HepG2 (cell line): Measurements from ENCODE around the gene TWNK. TPM values are rescaled to one million over a fixed set of nuclear protein-coding genes. Genes with fewer than 3 reads are reported as not detected.
A peak's percentile ranks its signal among the peaks of the same experiment; 100 is the strongest.

ENCODE experiments used
- ARID4A ChIP-seq: sonication (generic); formaldehyde crosslinking; IDR thresholded peaks from 2 replicates; pipeline ENCODE4 v1.5.0; 2020; ENCODE audit warnings: mild to moderate bottlenecking, missing genetic modification reagents, borderline replicate concordance
- ASH2L ChIP-seq: fragments of 300-600, 200-600 bp; sonication (generic); IDR thresholded peaks from 2 replicates; pipeline ENCODE4 v1.7.0; 2017; ENCODE audit warnings: low read depth, mild to moderate bottlenecking, moderate library complexity, mixed read lengths, low read length; ENCODE audit not compliant: insufficient read length
- ATF2 ChIP-seq: sonication (generic); formaldehyde crosslinking; IDR thresholded peaks from 2 replicates; pipeline ENCODE4 v1.4.0; 2020; ENCODE audit warnings: missing genetic modification reagents
- BORCS8-MEF2B ChIP-seq: sonication (generic); formaldehyde crosslinking; IDR thresholded peaks from 2 replicates; pipeline ENCODE4 v1.8.0; 2022; ENCODE audit warnings: mild to moderate bottlenecking, missing genetic modification reagents
- HNRNPUL1 ChIP-seq: fragments of 200-400 bp; formaldehyde crosslinking; IDR thresholded peaks from 2 replicates; pipeline ENCODE4 v1.6.1; 2017; ENCODE audit warnings: low read depth, mild to moderate bottlenecking, low read length, moderate library complexity
- HOXA3 ChIP-seq: sonication (generic); formaldehyde crosslinking; IDR thresholded peaks from 2 replicates; pipeline ENCODE4 v1.5.0; 2020; ENCODE audit warnings: missing genetic modification reagents
- IRX3 ChIP-seq: sonication (generic); formaldehyde crosslinking; IDR thresholded peaks from 2 replicates; pipeline ENCODE4 v1.8.1; 2023; ENCODE audit warnings: mild to moderate bottlenecking, low read depth, missing genetic modification reagents, borderline replicate concordance
- KDM1A ChIP-seq: IDR thresholded peaks from 2 replicates; pipeline ENCODE4 v1.6.1; 2016; ENCODE audit warnings: missing compliant biosample characterization
- PCBP2 ChIP-seq: fragments of 200-400 bp; formaldehyde crosslinking; optimal IDR thresholded peaks from 2 replicates; pipeline ENCODE3; 2018; ENCODE audit warnings: low read length, low read depth; ENCODE audit not compliant: poor library complexity, severe bottlenecking
- POLR2G ChIP-seq: fragments of 200-400 bp; formaldehyde crosslinking; IDR thresholded peaks from 2 replicates; pipeline ENCODE4 v1.6.1; 2018; ENCODE audit warnings: mild to moderate bottlenecking, low read depth, low read length, moderate library complexity
- RBAK ChIP-seq: sonication (generic); formaldehyde crosslinking; IDR thresholded peaks from 2 replicates; pipeline ENCODE4 v1.5.1; 2020; ENCODE audit warnings: mild to moderate bottlenecking, missing genetic modification reagents
- RELA ChIP-seq: sonication (generic); formaldehyde crosslinking; IDR thresholded peaks from 2 replicates; pipeline ENCODE4 v1.4.0; 2020; ENCODE audit warnings: missing genetic modification reagents
- SNAPC5 ChIP-seq: sonication (generic); formaldehyde crosslinking; IDR thresholded peaks from 2 replicates; pipeline ENCODE4 v1.8.1; 2023; ENCODE audit warnings: mild to moderate bottlenecking, missing genetic modification reagents, borderline replicate concordance
- SRY ChIP-seq: sonication (generic); formaldehyde crosslinking; IDR thresholded peaks from 2 replicates; pipeline ENCODE4 v1.8.0; 2022; ENCODE audit warnings: mild to moderate bottlenecking, missing genetic modification reagents
- TARDBP ChIP-seq: sonication (generic); formaldehyde crosslinking; IDR thresholded peaks from 2 replicates; pipeline ENCODE4 v1.8.0; 2022; ENCODE audit warnings: mild to moderate bottlenecking, missing genetic modification reagents
- TBL1XR1 ChIP-seq: fragments of 150-350 bp; IDR thresholded peaks from 2 replicates; pipeline ENCODE4 v1.6.1; 2014; ENCODE audit warnings: borderline replicate concordance, low read length; ENCODE audit not compliant: partially characterized antibody
- THAP11 ChIP-seq: IDR thresholded peaks from 2 replicates; pipeline ENCODE4 v1.6.1; 2016; ENCODE audit warnings: missing biosample characterization, missing genetic modification reagents
- ZBTB3 ChIP-seq: sonication (generic); formaldehyde crosslinking; IDR thresholded peaks from 2 replicates; pipeline ENCODE4 v1.4.0; 2020; ENCODE audit warnings: low read depth, mild to moderate bottlenecking, moderate library complexity, missing genetic modification reagents, borderline replicate concordance
- ZFY ChIP-seq: sonication (generic); formaldehyde crosslinking; IDR thresholded peaks from 2 replicates; pipeline ENCODE4 v1.4.0; 2020; ENCODE audit warnings: missing genetic modification reagents
- ZNF281 ChIP-seq: sonication (generic); formaldehyde crosslinking; IDR thresholded peaks from 2 replicates; pipeline ENCODE4 v1.4.0; 2020; ENCODE audit warnings: missing genetic modification reagents, borderline replicate concordance
- ZNF337 ChIP-seq: sonication (generic); formaldehyde crosslinking; IDR thresholded peaks from 2 replicates; pipeline ENCODE4 v1.5.1; 2020; ENCODE audit warnings: missing genetic modification reagents, low read depth, mild to moderate bottlenecking, borderline replicate concordance
- polyA plus RNA-seq, 8 experiments: library from polyadenylated mRNA; depleted of rRNA in 3 of 8; stranded (reverse) in 7 of 8; unstranded in 1 of 8; fragments of >200 nt; fragmentation: Illumina TruSeq in 4 of 8; extraction: Trizol in 4 of 8; gene quantifications; 2 replicates each; pipeline versions ENCODE4 v1.2.1 to v1.2.3, GENCODE V29; 2011 to 2016; ENCODE audit warnings: low read depth in 4 of 8, missing spikeins in 1 of 8, mixed read lengths in 1 of 8; ENCODE audit not compliant: insufficient read depth in 1 of 8
- total RNA-seq, 5 experiments: library from RNA; depleted of rRNA; stranded (reverse); fragments of >200 nt; fragmentation: Illumina TruSeq; extraction: Trizol; gene quantifications; 2 replicates each; pipeline ENCODE4 v1.2.3, GENCODE V29; 2016; ENCODE audit warnings: low read depth in 1 of 5

TWNK gene
- total and polyA plus RNA-seq, 2 of the 13 experiments (the other 11 are each of a cell fraction or from before 2014, with no cell fraction given): 10.7 to 16.5 TPM

GRCh38 chr10:100986952-100987684 lies at the start of gene TWNK, which contains the start of gene MRPL43 (continued):
- no peak for TF ChIP-seq SRY (CRISPR knock-in tag)
- TF ChIP-seq THAP11 (CRISPR knock-in tag): peak; percentile 90
- TF ChIP-seq HOXA3 (CRISPR knock-in tag): peak; percentile 54; the same call in 1 of the 2 replicates
- TF ChIP-seq BORCS8-MEF2B (CRISPR knock-in tag): peak; percentile 53; the same call in 1 of the 2 replicates
- no peak for TF ChIP-seq HNRNPUL1
- TF ChIP-seq ZFY (CRISPR knock-in tag): peak; percentile 92
- 0 out of 2 replicates have a peak, but pooled peaks have one; percentile 25 for TF ChIP-seq ZNF337 (CRISPR knock-in tag)
- peak; percentile 76 for TF ChIP-seq ATF2 (CRISPR knock-in tag)
- no peak for TF ChIP-seq RBAK (CRISPR knock-in tag)
- 0 out of 2 replicates have a peak, but pooled peaks have one; percentile 47 for TF ChIP-seq SNAPC5
- peak; percentile 95 for TF ChIP-seq ASH2L
- peak; percentile 72 for TF ChIP-seq TARDBP (CRISPR knock-in tag)
- TF ChIP-seq ZBTB3 (CRISPR knock-in tag): no peak
- TF ChIP-seq POLR2G: peak; percentile 89
- TF ChIP-seq IRX3: peak; percentile 24; the same call in 1 of the 2 replicates
- TF ChIP-seq TBL1XR1: no peak
- TF ChIP-seq PCBP2: no peak
- peak; percentile 39; the same call in 1 of the 2 replicates for TF ChIP-seq ZNF281 (CRISPR knock-in tag)
- no peak for TF ChIP-seq KDM1A (CRISPR knock-in tag)
- TF ChIP-seq ARID4A: peak; percentile 97
- TF ChIP-seq RELA: no peak
